Measurements from ENCODE around the gene SEPTIN7.

DNA sequence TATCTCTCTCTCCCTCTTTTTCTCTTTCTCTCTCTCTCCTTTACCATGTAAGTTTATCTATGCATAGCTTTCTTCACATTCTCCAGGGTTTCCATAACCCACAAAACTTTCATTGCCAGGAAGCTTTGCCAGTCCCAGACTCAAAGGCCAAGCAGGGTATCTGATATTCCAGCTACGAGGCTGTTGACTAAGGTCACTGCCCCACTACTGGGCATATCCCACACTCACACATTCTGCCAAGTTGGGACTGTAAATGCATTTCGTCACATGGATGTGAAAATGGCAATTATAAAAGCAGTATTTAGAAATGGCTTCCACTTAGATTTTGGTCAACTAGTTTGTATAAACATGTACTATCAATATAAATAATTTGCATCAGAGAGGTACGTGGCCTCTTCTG is 43.3 kb upstream of the SEPTIN7 start:
- TF ChIP-seq CTCF (IDR thresholded peaks at IDR 0.05; ENCODE audit: poor library complexity) (no peak), EZH2phosphoT487 (IDR thresholded peaks at IDR 0.05; ENCODE audit: low read depth, severe bottlenecking, unreplicated experiment) (no peak)

Measured in hepatocyte (in vitro differentiated cells).